ENCODE results near the gene TASL. TPM values are rescaled to one million over a fixed set of nuclear protein-coding genes. Genes with fewer than 3 reads are reported as not detected.

Gene TASL
- polyA plus RNA-seq, 4 donors, result 0.49 to 1.4 (median 1.0) TPM; not detected in 1

- WGBS, 3 donors, result 33 to 55% (median 33%) methylated on average over 3 of the region's 3 CpGs
- H3K9me3 ChIP-seq (ENCODE audit: control insufficient read depth in 2 of 2, insufficient read depth in 1 of 2, low read depth in 1 of 2, low read length in 1 of 2), result no peaks in the 10 kb centered on the region
- H3K36me3 ChIP-seq (ENCODE audit: control insufficient read depth in 3 of 3, insufficient read depth in 2 of 3, low read depth in 1 of 3, low read length in 3 of 3), result no peaks in the 10 kb centered on the region
- no peak overlapping the region for H3K4me3 ChIP-seq (ENCODE audit: low read depth in 1 of 3, low read length in 3 of 3)
- no peak overlapping the region for H3K27ac ChIP-seq (ENCODE audit: low read depth in 1 of 3, low read length in 2 of 3)
- no peaks in the 10 kb centered on the region for H3K4me1 ChIP-seq (ENCODE audit: control insufficient read depth in 3 of 3, insufficient read depth in 2 of 3, low read depth in 1 of 3, low read length in 2 of 3)
- FAIRE-seq, result no peak
- H3K27me3 ChIP-seq (ENCODE audit: control insufficient read depth in 3 of 3, insufficient read depth in 3 of 3, low read length in 3 of 3), result no peaks in the 10 kb centered on the region
- peak in 1 of 2 donors; percentile 0 for DNase-seq
Measured at GRCh38 chrX:30513284-30513683, 64.3 kb downstream of the TASL start.

Other genes starting within 250 kb of the TASL start
- gene GK, start 75.7 kb upstream of the TASL start, polyA plus RNA-seq, result 100 to 1,000 TPM in 1 of 4 donors, 10 to 100 TPM in 3; 20.7 to 168 (median 86.8) TPM